A549 (cell line): ENCODE data around the gene AUTS2. TPM values are rescaled to one million over a fixed set of nuclear protein-coding genes. Genes with fewer than 3 reads are reported as not detected.

Source experiments
- ATAC-seq, 2 experiments: fragments of 200-7000 bp in 1 of 2; fragments of >200 bp in 1 of 2; cut with Nextera tagmentation in 1 of 2; cut with Tn5 transposase in 1 of 2; 3 replicates each; pipeline versions ENCODE4 v1.8.0 to v1.9.1; 2018 to 2020; ENCODE audit warnings: mild to moderate bottlenecking in 1 of 2, moderate library complexity in 1 of 2
- CTCF ChIA-PET: fragments of 300-600 bp; sonication (Branson Sonifier 250); formaldehyde crosslinking; extraction: SDS; loops from one replicate; lab custom pipeline; 2021; ENCODE audit warnings: antibody characterized with exemption, inconsistent platforms; lab: Yijun Ruan, JAX
- POLR2A ChIA-PET: fragments of 350-600 bp; formaldehyde crosslinking; extraction: SDS; loops from one replicate; lab custom pipeline; 2021; ENCODE audit warnings: antibody characterized with exemption, inconsistent platforms; lab: Yijun Ruan, JAX
- DNase-seq, 2 experiments: peaks; one replicate each; pipeline versions ENCODE4 v3.0.0 to v3.0.0-alpha.2; 2011 to 2016; ENCODE audit warnings: low read depth in 1 of 2, low spot score in 1 of 2
- FAIRE-seq: peaks from 2 replicates; lab custom pipeline; 2011; peaks lifted over from hg19 to GRCh38; lab: Jason Lieb, UNC
- H3K27ac ChIP-seq, 2 experiments: fragments of >200 bp; sonication (Bioruptor Twin); formaldehyde crosslinking; 3 replicates each; pipeline ENCODE4 v1.5.1; 2016 to 2017
- H3K4me1 ChIP-seq: fragments of >200 bp; sonication (Bioruptor Twin); formaldehyde crosslinking; 3 replicates; pipeline ENCODE4 v1.6.1; 2016
- H3K4me2 ChIP-seq: fragments of >200 bp; sonication (Bioruptor Twin); formaldehyde crosslinking; 3 replicates; pipeline ENCODE4 v1.6.1; 2016
- H3K4me3 ChIP-seq: fragments of >200 bp; sonication (Bioruptor Twin); formaldehyde crosslinking; 3 replicates; pipeline ENCODE4 v1.5.1; 2016
- H3K9me3 ChIP-seq: fragments of >200 bp; sonication (Bioruptor Twin); formaldehyde crosslinking; 3 replicates; pipeline ENCODE4 v1.6.1; 2016
- ATOH8 ChIP-seq: fragments of 250-450 bp; sonication (Bioruptor Pico); IDR thresholded peaks from 2 replicates; pipeline ENCODE4 v1.5.0; 2020; ENCODE audit warnings: low read depth, mild to moderate bottlenecking, moderate library complexity
- BCL3 ChIP-seq: fragments of >200 bp; sonication (Bioruptor Twin); formaldehyde crosslinking; IDR thresholded peaks from 3 replicates; pipeline ENCODE4 v1.6.1; 2016
- CBX8 ChIP-seq: fragments of 200-600 bp; sonication (generic); IDR thresholded peaks from 2 replicates; pipeline ENCODE4 v1.6.1; 2016
- ELK1 ChIP-seq: fragments of 150-350 bp; IDR thresholded peaks from 2 replicates; pipeline ENCODE4 v1.6.1; 2014; ENCODE audit warnings: low read depth, mild to moderate bottlenecking, low read length
- ESRRA ChIP-seq: fragments of 150-350 bp; IDR thresholded peaks from 2 replicates; pipeline ENCODE4 v1.6.1; 2014; ENCODE audit warnings: mild to moderate bottlenecking, low read length, borderline replicate concordance
- FOSB ChIP-seq: fragments of 250-450 bp; sonication (Bioruptor Pico); IDR thresholded peaks from 2 replicates; pipeline ENCODE4 v1.5.0; 2020; ENCODE audit warnings: mild to moderate bottlenecking, moderate library complexity
- FOSL2 ChIP-seq, 2 experiments: fragments of 450-650 bp in 1 of 2; fragments of >200 bp in 1 of 2; sonication (Bioruptor Twin) in 1 of 2; formaldehyde crosslinking; IDR thresholded peaks; 2 replicates each; pipeline versions ENCODE4 v1.5.0 to v1.6.1; 2016 to 2020; ENCODE audit warnings: mild to moderate bottlenecking in 1 of 2, moderate library complexity in 1 of 2
- FOXS1 ChIP-seq: fragments of 250-450 bp; sonication (Bioruptor Pico); IDR thresholded peaks from 2 replicates; pipeline ENCODE4 v1.5.0; 2020; ENCODE audit warnings: mild to moderate bottlenecking, moderate library complexity
- HDAC2 ChIP-seq: fragments of 200-600 bp; sonication (generic); IDR thresholded peaks from 2 replicates; pipeline ENCODE4 v1.6.1; 2016
- HES2 ChIP-seq: fragments of >200 bp; sonication (Bioruptor Twin); formaldehyde crosslinking; IDR thresholded peaks from 2 replicates; pipeline ENCODE4 v1.6.1; 2016
- HMGXB4 ChIP-seq: fragments of 250-450 bp; sonication (Bioruptor Pico); IDR thresholded peaks from 2 replicates; pipeline ENCODE4 v1.5.0; 2021; ENCODE audit warnings: mild to moderate bottlenecking, moderate library complexity, borderline replicate concordance
- HOXB13 ChIP-seq: fragments of 250-450 bp; sonication (Bioruptor Pico); IDR thresholded peaks from 2 replicates; pipeline ENCODE4 v1.5.0; 2020; ENCODE audit warnings: low read depth, mild to moderate bottlenecking, moderate library complexity
- JUN ChIP-seq, 2 experiments: fragments of >200 bp; sonication (Bioruptor Twin); formaldehyde crosslinking; IDR thresholded peaks; 2 replicates in 1 of 2; 3 replicates in 1 of 2; pipeline ENCODE4 v1.6.1; 2016 to 2017
- KDM1A ChIP-seq: fragments of 200-600 bp; sonication (generic); IDR thresholded peaks from 2 replicates; pipeline ENCODE4 v1.6.1; 2016; ENCODE audit warnings: low read depth, mild to moderate bottlenecking
- KDM5A ChIP-seq: fragments of 200-600 bp; sonication (generic); IDR thresholded peaks from 2 replicates; pipeline ENCODE4 v1.6.1; 2016; ENCODE audit warnings: antibody characterized with exemption, mild to moderate bottlenecking
- MAZ ChIP-seq: fragments of 150-350 bp; IDR thresholded peaks from 2 replicates; pipeline ENCODE4 v1.6.1; 2014; ENCODE audit warnings: antibody characterized with exemption, low read depth, low read length, borderline replicate concordance
- NFE2L2 ChIP-seq: fragments of 150-350 bp; conservative IDR thresholded peaks from 2 replicates; pipeline ENCODE4 v1.6.1; 2014; ENCODE audit warnings: low read length
- POLR2A ChIP-seq: IDR thresholded peaks from 2 replicates; pipeline ENCODE4 v1.6.1; 2012; ENCODE audit warnings: mild to moderate bottlenecking, low read length
- RARB ChIP-seq: fragments of 250-450 bp; sonication (Bioruptor Pico); IDR thresholded peaks from 2 replicates; pipeline ENCODE4 v1.8.0; 2021; ENCODE audit warnings: mild to moderate bottlenecking, moderate library complexity
- RFX5 ChIP-seq: fragments of 450-650 bp; IDR thresholded peaks from 2 replicates; pipeline ENCODE4 v1.7.1; 2014; ENCODE audit warnings: antibody characterized with exemption, mild to moderate bottlenecking, moderate library complexity
- RNF2 ChIP-seq: fragments of 200-600 bp; sonication (generic); IDR thresholded peaks from 2 replicates; pipeline ENCODE4 v1.6.1; 2016; ENCODE audit warnings: low read depth, mild to moderate bottlenecking, antibody characterized with exemption, moderate library complexity, borderline replicate concordance
- TP53 ChIP-seq: fragments of 250-450 bp; sonication (Bioruptor Pico); IDR thresholded peaks from 2 replicates; pipeline ENCODE4 v1.5.0; 2021; ENCODE audit warnings: mild to moderate bottlenecking, moderate library complexity
- ZFP36 ChIP-seq: fragments of 450-650 bp; IDR thresholded peaks from 2 replicates; pipeline ENCODE4 v1.6.1; 2014; ENCODE audit warnings: borderline replicate concordance; ENCODE audit not compliant: partially characterized antibody
- ZNF302 ChIP-seq: fragments of 250-450 bp; sonication (Bioruptor Pico); IDR thresholded peaks from 2 replicates; pipeline ENCODE4 v1.9.0; 2021; ENCODE audit warnings: inconsistent platforms, mild to moderate bottlenecking, moderate library complexity
- WGBS: methylation state at CpG from one replicate; pipeline ENCODE4 v1.1.6; 2017; ENCODE audit errors: missing lambda C conversion rate; 5-methylcytosine and 5-hydroxymethylcytosine counted together
- polyA plus RNA-seq, 4 experiments: library from polyadenylated mRNA; depleted of rRNA in 3 of 4; stranded (reverse); fragments of >200 nt; fragmentation: RNase III in 1 of 4; extraction: RNeasy Plus Mini Kit Qiagen cat#74134 plus additional on column Dnase treatment in 1 of 4; gene quantifications; 2 replicates in 3 of 4; 3 replicates in 1 of 4; pipeline ENCODE4 v1.2.3, GENCODE V29; 2011 to 2017

Gene AUTS2
- polyA plus RNA-seq, 2 of the 4 experiments (the other 2 are of a cell fraction), result 1.6 to 3.6 TPM

- TF ChIP-seq BCL3, result no peak
These were observed 163.1 kb downstream of the AUTS2 start (continued) for GRCh38 chr7:69761290-69761922.

GRCh38 chr7:69762821-69763352, 164.6 kb downstream of the AUTS2 start:
- ATAC-seq, result no peak

GRCh38 chr7:69763513-69763912, 165.2 kb downstream of the AUTS2 start:
- Histone ChIP-seq H3K4me2 (no peak overlapping the region), H3K4me1 (peaks cover under 1% of the 10 kb centered on the region; the same call in 1 of the 3 replicates), H3K27ac (no peak overlapping the region), H3K9me3 (no peaks in the 10 kb centered on the region), H3K4me3 (no peak overlapping the region)
- ChIA-PET POLR2A (no interaction called here), CTCF (interaction anchor here (0.6 kb wide), 1 partner anchor 753 kb away, joined by 4 read pairs; no protein-coding TSS in a partner anchor)
- DNase-seq, result no peak
- 47% methylated on average over 3 of the region's 3 CpGs for WGBS
- no peak for FAIRE-seq
- TF ChIP-seq BCL3, result no peak
- TF ChIP-seq RNF2, result no peak
- TF ChIP-seq FOXS1 (CRISPR knock-in tag), result no peak
- TF ChIP-seq JUN (IDR thresholded peaks at IDR 0.05), result no peak
- no peak for TF ChIP-seq ESRRA
- TF ChIP-seq FOSL2 (IDR thresholded peaks at IDR 0.05), result no peak
- no peak for TF ChIP-seq FOSL2 (CRISPR knock-in tag; IDR thresholded peaks at IDR 0.05)
- no peak for TF ChIP-seq HDAC2
- no peak for TF ChIP-seq MAZ
- TF ChIP-seq FOSB (CRISPR knock-in tag), result no peak
- TF ChIP-seq ATOH8 (CRISPR knock-in tag), result no peak
- TF ChIP-seq CBX8, result no peak
- no peak for TF ChIP-seq ZNF302 (CRISPR knock-in tag)
- TF ChIP-seq HES2, result no peak
- no peak for TF ChIP-seq ZFP36
- TF ChIP-seq KDM1A, result no peak
- no peak for TF ChIP-seq TP53 (CRISPR knock-in tag)
- TF ChIP-seq NFE2L2, result no peak
- TF ChIP-seq, all 56 proteins: peak for 0
- no peak for ATAC-seq

More at GRCh38 chr7:69762821-69763352, 164.6 kb downstream of the AUTS2 start:
- POLR2A ChIA-PET, result no interaction called here
- Histone ChIP-seq H3K27ac (no peak overlapping the region), H3K4me3 (no peak overlapping the region), H3K4me1 (peaks cover 7% of the 10 kb centered on the region; the same call in 2 of the 3 replicates), H3K9me3 (no peaks in the 10 kb centered on the region), H3K4me2 (no peak overlapping the region)
- no peak for TF ChIP-seq NFE2L2
- TF ChIP-seq FOXS1 (CRISPR knock-in tag), result no peak
- TF ChIP-seq ELK1, result no peak
- TF ChIP-seq ZFP36, result no peak
- TF ChIP-seq HOXB13, result no peak
- TF ChIP-seq RARB (CRISPR knock-in tag), result no peak
- TF ChIP-seq HDAC2, result no peak
- TF ChIP-seq HMGXB4 (CRISPR knock-in tag), result no peak
- no peak for TF ChIP-seq KDM5A
- TF ChIP-seq POLR2A, result no peak
- TF ChIP-seq FOSL2 (IDR thresholded peaks at IDR 0.05), result no peak
- no peak for TF ChIP-seq FOSL2 (CRISPR knock-in tag; IDR thresholded peaks at IDR 0.05)
- no peak for TF ChIP-seq RFX5
- DNase-seq (no peak), FAIRE-seq (no peak)
- WGBS, result 59% methylated on average over 3 of the region's 3 CpGs
- CTCF ChIA-PET, result no interaction called here
